DMS53 treated with DMSO at 0.1 percent for 48 hours (cell line): ENCODE data around the gene KCNH8.
A peak's percentile ranks its signal among the peaks of the same experiment; 100 is the strongest.

Experiments used
- DNase-seq: peaks from one replicate; lab custom pipeline; 2025; ENCODE audit not compliant: unreplicated experiment; lab: John Stamatoyannopoulos, UW

KCNH8 gene

DNA sequence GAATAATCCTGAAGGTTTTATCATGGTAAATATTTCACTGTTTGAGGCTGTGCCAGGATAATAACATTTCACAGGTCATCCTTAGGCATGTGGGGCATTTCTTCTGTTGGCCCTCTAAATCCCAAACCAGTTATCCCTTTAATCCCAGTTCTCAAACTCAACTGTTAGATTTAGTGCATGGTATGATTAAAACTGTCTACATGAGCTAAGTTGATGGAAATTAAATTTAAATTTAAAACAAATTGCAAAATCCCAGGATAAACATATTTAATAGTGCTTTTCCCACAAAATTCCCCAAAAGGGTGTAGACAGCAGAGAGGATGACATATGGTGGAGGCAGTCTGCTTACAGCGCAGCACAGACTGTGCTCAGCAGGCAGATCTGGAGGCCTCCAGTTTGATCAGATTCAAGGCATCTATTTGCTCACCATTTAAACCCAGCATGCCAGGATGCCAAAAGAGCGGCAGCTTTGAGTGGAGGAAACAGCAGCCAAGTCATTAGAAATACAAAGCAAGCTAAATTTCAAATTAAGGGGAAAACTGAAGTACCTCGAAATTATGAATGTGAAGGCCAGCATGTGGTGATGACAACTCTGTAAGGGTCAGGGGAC is 325.8 kb downstream of the KCNH8 start:
- DNase-seq, result no peak

DNA sequence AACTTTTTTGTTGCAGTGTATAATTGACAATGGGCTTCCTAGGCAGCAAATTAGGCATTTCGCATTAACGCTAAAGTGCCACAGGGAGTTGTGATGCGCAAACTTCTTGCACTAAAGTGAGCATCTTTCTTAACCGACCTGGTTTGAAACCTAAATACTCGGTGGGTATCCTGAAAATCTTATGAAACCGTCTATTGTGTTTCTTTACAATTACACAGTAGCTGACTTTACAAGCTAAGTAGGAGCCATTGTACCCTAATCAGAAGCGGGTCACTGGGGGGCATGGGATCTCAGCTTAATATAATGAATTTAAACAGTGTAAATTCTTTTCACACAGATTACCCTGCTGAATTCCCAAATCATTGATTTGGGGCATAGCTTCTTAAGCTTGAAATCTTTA is 328.0 kb downstream of the KCNH8 start:
- no peak for DNase-seq

- no peak for DNase-seq
Measured at GRCh38 chr3:19485267-19485666, 337.0 kb downstream of the KCNH8 start.

DNA sequence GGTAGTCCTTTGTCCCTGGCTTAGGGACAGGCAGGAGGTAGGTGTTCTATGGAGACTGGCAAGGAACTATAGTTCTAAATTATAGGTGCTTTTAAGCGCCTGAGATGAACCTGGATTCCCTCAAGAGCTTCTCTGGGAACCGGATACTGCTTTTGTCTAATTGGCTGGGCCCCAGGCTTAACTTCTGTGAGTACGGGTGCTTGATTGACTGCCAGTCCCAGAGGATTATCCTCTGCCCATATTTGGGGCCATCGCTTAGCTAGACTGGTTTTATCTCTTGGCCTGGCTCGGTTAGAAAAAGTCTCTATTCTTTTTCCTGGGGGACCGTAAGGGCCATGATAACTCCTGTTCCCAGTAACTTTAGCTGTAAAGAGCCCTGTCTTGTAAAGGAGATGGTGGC is 339.1 kb downstream of the KCNH8 start:
- no peak for DNase-seq

DNA sequence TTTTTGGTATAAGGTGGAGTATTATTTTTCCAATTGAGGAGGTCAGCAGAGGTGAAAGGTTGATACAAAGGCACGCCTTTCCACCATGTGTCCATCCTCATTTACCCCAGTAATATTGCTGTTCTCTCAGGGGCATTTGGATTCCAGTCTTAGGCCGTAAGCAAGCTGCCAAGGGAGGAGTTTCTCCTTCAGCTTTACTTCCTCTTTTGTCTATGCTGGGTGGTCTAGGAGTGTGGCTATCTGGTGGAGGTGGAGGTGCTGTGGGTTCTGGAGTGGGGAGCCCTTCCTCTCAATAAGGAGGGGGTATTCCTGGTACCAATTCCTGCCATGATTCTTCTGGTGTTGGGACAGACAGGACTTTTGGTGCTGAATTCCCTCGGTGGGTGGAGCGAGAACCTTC is 340.6 kb downstream of the KCNH8 start:
- DNase-seq, result no peak

- no peak for DNase-seq
Measured at GRCh38 chr3:19489936-19490335, 341.6 kb downstream of the KCNH8 start.

DNA sequence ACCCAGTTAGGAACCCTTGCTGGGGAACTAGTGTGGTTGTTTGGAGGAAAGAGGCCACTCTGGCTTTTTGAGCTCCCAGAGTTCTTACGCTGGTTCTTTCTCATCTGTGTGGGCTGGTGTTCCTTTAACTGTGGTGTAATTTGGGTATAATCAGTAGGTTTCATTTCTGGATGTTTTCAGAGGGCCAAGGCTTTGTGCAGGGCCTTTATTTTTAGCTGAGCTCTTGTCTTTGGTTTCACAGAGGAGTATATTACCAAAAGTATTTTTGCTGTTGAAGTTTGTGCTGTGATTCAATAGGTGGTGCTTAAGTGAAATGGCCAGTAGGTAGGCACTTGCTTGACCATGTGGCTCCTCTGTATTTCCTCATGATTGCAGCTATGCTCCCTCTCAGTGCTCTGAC is 357.9 kb downstream of the KCNH8 start:
- no peak for DNase-seq

DNA sequence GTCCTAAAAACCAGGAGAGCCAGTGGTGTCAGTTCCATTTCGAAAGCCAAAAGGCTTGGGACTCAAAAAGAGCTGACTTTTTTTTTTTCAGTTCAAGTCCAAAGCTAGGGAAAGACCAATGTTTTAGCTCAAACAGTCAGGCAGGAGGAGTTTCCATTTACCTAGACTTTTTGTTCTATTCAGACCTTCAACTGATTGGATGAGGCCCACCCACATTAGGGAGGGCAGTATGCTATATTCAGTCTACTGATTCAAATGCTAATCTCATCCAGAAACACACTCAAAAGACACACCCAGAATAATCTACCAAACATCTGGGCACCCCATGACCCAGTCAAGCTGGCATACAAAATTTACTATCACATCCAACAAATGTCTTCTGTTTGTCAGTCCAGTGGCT is 374.0 kb downstream of the KCNH8 start:
- no peak for DNase-seq

DNA sequence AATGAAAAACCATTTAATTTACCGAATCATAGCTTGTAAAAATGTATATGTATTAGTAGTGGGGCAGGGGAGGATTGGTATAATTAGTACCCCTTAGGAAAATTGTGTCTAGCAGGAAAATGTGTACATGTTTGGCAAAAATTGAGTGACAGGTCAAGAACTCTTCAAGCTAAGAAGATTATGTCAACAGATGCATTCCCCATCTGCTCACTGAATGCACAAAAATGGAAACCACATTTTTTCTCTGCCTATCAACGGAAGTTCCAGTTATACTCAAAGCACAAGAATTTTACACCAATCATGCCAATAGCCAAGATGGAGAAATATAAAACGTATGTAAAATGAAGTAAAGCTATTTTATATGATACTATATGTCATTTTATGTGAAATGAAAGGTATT is 377.8 kb downstream of the KCNH8 start:
- DNase-seq, result no peak

- no peak for DNase-seq
Measured at GRCh38 chr3:19527746-19528145, 379.4 kb downstream of the KCNH8 start.

DNA sequence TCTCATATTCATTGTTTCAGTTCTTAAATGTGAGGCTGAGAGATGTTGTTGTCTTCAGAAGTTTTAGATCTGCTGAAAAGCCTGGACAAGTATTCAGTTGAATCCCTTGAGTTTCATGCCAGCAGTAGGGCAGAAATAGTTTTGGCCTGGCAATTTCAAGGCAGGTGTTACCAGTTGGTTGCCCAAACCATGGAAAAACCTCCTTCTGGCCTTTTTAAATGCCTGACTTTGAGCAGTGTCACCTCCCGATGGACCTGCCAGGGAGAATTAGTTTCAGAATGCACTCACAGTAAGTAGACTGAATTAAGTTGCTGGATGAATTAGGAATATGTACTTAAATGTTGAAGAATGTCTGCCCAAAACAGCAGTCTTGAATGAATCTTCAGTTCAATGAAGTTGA is 383.1 kb downstream of the KCNH8 start:
- DNase-seq, result no peak

- no peak for DNase-seq
Measured at GRCh38 chr3:19539518-19540392, 391.4 kb downstream of the KCNH8 start.

DNA sequence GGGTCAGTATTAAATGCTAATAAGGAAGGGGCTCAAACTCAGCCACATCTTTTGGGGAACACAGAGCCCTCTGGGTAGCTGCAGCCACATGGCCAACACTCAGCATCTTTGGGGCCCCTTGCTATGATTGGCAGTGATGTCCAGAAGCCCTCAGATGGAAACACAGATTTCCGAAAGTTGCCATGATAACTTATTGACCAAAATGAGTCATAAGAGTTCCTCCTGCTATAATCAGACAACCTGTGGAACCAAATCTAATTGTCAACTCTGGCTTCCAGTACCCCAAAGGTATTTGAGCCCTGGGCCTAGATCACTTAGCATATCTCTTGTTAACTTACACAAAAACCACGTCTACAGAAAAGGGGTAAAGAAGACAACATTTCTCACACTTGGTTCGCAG is 392.2 kb downstream of the KCNH8 start:
- DNase-seq, result no peak

- no peak for DNase-seq
Measured at GRCh38 chr3:19541284-19541683, 393.0 kb downstream of the KCNH8 start.

DNA sequence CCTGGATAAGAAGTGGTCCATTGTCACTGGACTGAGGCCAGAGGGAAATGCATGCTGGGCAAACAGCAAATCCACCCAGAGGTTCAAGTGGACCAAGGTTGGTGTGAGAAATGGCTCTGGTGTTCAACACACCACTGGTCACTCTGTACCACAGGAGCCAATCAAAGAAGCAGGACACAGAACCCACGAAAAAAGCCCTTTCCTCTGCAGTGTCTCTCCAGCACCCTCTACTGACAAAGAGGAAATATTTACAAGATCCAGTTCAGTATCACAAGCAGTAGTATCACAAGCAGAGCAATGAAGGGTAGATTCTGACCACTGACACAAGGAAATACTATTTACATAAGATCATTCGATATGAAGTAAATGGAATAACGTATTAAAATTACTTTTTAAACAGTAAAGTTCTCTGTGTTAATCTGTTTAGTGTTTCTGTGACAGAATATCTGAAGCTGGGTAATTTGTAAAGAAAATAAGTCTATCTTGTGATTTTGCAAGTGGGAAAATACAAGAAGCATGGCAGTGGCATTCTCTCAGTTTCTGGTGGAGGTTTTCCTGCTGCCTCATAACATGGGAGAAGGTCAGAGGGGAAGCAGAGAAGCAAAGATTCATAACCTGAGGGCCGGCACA is 395.0 kb downstream of the KCNH8 start:
- peak; percentile 1 for DNase-seq

- no peak for DNase-seq
Measured at GRCh38 chr3:19547665-19548464, 399.6 kb downstream of the KCNH8 start.

GRCh38 chr3:19559724-19560442 is 411.6 kb downstream of the KCNH8 start:
- DNase-seq, result no peak

GRCh38 chr3:19573644-19574043 is 425.3 kb downstream of the KCNH8 start:
- DNase-seq, result no peak

GRCh38 chr3:19574268-19574667 is 426.0 kb downstream of the KCNH8 start:
- DNase-seq, result no peak

- no peak for DNase-seq
Measured at GRCh38 chr3:19576343-19576742, 428.0 kb downstream of the KCNH8 start.
